NCI-H524 (cell line): ENCODE measurements around the gene TDRKH.
"Not testable (repeated sequence)": the region's sequence is repeated elsewhere in the genome, so short reads cannot be mapped to it uniquely, and the experiment has no call there.

ENCODE experiments used
- DNase-seq, 2 experiments: peaks; one replicate each; lab custom pipeline; 2025; lab: John Stamatoyannopoulos, UW

Gene TDRKH

GRCh38 chr1:151802372-151802771, 12.1 kb upstream of the TDRKH start:
- no peak for DNase-seq

GRCh38 chr1:151801846-151802245, 11.5 kb upstream of the TDRKH start:
- DNase-seq: no peak

GRCh38 chr1:151801310-151801820, 11.1 kb upstream of the TDRKH start:
- no peak for DNase-seq

GRCh38 chr1:151800830-151801229, 10.5 kb upstream of the TDRKH start:
- DNase-seq: no peak

GRCh38 chr1:151799179-151800022, 9.1 kb upstream of the TDRKH start:
- no peak for DNase-seq

GRCh38 chr1:151798571-151798970, 8.3 kb upstream of the TDRKH start:
- DNase-seq: no peak

- DNase-seq: peak in 1 of 2 experiments; percentile 33
Observed at GRCh38 chr1:151790940-151791651, 796 bp upstream of the TDRKH start.

GRCh38 chr1:151787689-151788088, 2.6 kb downstream of the TDRKH start:
- no peak for DNase-seq

GRCh38 chr1:151783796-151784195, 6.5 kb downstream of the TDRKH start:
- no peak for DNase-seq

GRCh38 chr1:151782741-151783140, 7.6 kb downstream of the TDRKH start:
- DNase-seq: no peak

- DNase-seq: not testable (repeated sequence)
Observed at GRCh38 chr1:151782026-151782425, 8.3 kb downstream of the TDRKH start.

- DNase-seq: not testable (repeated sequence)
Observed at GRCh38 chr1:151780736-151781135, 9.6 kb downstream of the TDRKH start.

GRCh38 chr1:151779852-151780251, 10.4 kb downstream of the TDRKH start:
- no peak for DNase-seq

GRCh38 chr1:151777317-151777716, 13.0 kb downstream of the TDRKH start:
- DNase-seq: no peak

GRCh38 chr1:151776665-151777062, 13.6 kb downstream of the TDRKH start:
- DNase-seq: no peak

GRCh38 chr1:151775894-151776664, 14.2 kb downstream of the TDRKH start:
- no peak for DNase-seq

- DNase-seq: no peak
Observed at GRCh38 chr1:151774256-151774922, 15.9 kb downstream of the TDRKH start.

GRCh38 chr1:151773702-151774101, 16.6 kb downstream of the TDRKH start:
- no peak for DNase-seq

- not testable (repeated sequence) for DNase-seq
Observed at GRCh38 chr1:151769270-151769669, 21.0 kb downstream of the TDRKH start.

GRCh38 chr1:151768351-151769066, 21.8 kb downstream of the TDRKH start:
- not testable (repeated sequence) for DNase-seq

- DNase-seq: no peak
Observed at GRCh38 chr1:151763990-151764389, 26.3 kb downstream of the TDRKH start.
